Esophagus muscularis mucosa (tissue), 4 donors: ENCODE data around the gene C3orf62. TPM values are rescaled to one million over a fixed set of nuclear protein-coding genes. Genes with fewer than 3 reads are reported as not detected.

Source experiments
- DNase-seq: peaks from one replicate; pipeline ENCODE4 v3.0.0-alpha.2; 2017; ENCODE audit errors: extremely low spot score
- H3K27ac ChIP-seq, 4 donors: fragments of 200-600 bp; sonication (generic); replicated peaks in 1 of 4; 1 replicate in 3 of 4; 2 replicates in 1 of 4; pipeline ENCODE4 v1.5.1; 2016 to 2019; ENCODE audit warnings: mild to moderate bottlenecking in 1 of 4
- H3K27me3 ChIP-seq, 4 donors: fragments of 200-600 bp; sonication (generic); one replicate each; pipeline versions ENCODE4 v1.5.1 to v1.6.0; 2016 to 2019
- H3K36me3 ChIP-seq, 4 donors: fragments of 200-600 bp; sonication (generic); one replicate each; pipeline ENCODE4 v1.5.1; 2016 to 2019
- H3K4me1 ChIP-seq, 4 donors: fragments of 200-600 bp; sonication (generic); one replicate each; pipeline ENCODE4 v1.5.1; 2016 to 2019
- H3K4me3 ChIP-seq, 4 donors: fragments of 200-600 bp; sonication (generic); 1 replicate in 2 of 4; 2 replicates in 2 of 4; pipeline ENCODE4 v1.5.1; 2016 to 2019; ENCODE audit warnings: mild to moderate bottlenecking in 4 of 4, moderate library complexity in 1 of 4
- H3K9me3 ChIP-seq, 4 donors: fragments of 200-600 bp; sonication (generic); 1 replicate in 3 of 4; 2 replicates in 1 of 4; pipeline ENCODE4 v1.5.1; 2016 to 2019
- EP300 ChIP-seq: sonication (generic); formaldehyde crosslinking; IDR thresholded peaks from one replicate; pipeline ENCODE4 v1.6.1; 2017; ENCODE audit warnings: antibody characterized with exemption
- POLR2A ChIP-seq: fragments of 450-650 bp; IDR thresholded peaks from one replicate; pipeline ENCODE4 v1.6.1; 2017; ENCODE audit warnings: antibody characterized with exemption, moderate library complexity, mild to moderate bottlenecking, low read depth
- POLR2AphosphoS5 ChIP-seq, 2 donors: sonication (generic); formaldehyde crosslinking; IDR thresholded peaks; one replicate each; pipeline ENCODE4 v1.6.1; 2017; ENCODE audit warnings: antibody characterized with exemption in 2 of 2
- WGBS: methylation state at CpG from one replicate; pipeline ENCODE4 v1.1.5; 2018; 5-methylcytosine and 5-hydroxymethylcytosine counted together
- intact Hi-C: fragments of 100-400 bp; cut with DNase I; formaldehyde crosslinking; loops from one replicate; pipeline ENCODE4 v1.15.1; 2023
- total RNA-seq, 4 donors: library from RNA; depleted of rRNA; stranded (reverse); fragments of >200 nt; gene quantifications; one replicate each; pipeline versions ENCODE4 v1.1.0 to v1.2.1, GENCODE V29; 2016
- TF ChIP-seq, protein P1 (sequence below), 3 experiments: fragments of 200-600 bp in 2 of 3; fragments of 450-650 bp in 1 of 3; sonication (generic) in 2 of 3; IDR thresholded peaks; one replicate each; pipeline ENCODE4 v1.5.1; 2017 to 2019; ENCODE audit warnings: antibody characterized with exemption in 3 of 3, mild to moderate bottlenecking in 2 of 3, moderate library complexity in 1 of 3

The C3orf62 gene
- total RNA-seq, 4 donors from 2014 or later: 3.1 to 8.7 (median 5.8) TPM

DNA sequence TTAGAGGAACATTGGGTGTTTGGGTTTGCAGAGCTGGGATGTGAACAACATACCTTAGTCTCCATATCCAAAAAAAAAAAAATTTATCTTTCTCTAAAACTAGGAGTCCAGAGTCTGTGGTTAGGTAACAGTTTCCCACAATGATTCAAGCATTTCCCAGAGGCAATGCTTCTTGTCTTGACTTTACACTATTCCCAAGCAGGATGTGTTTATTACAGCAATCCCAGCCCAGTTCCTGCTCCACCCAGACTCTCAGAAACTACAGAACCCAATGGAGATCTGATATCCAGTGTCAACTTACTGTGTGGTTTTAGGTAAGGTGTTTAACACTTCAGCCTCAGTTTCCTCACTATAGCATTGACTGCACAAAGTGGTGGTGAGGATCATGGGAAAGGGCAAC, 2.3 kb upstream of the C3orf62 start:
- intact Hi-C loops: no loop called here
- TF ChIP-seq POLR2AphosphoS5 (IDR thresholded peaks at IDR 0.05) (peak; percentile 24 to 43), POLR2A (no peak), EP300 (no peak)
- TF ChIP-seq, protein P1, sequence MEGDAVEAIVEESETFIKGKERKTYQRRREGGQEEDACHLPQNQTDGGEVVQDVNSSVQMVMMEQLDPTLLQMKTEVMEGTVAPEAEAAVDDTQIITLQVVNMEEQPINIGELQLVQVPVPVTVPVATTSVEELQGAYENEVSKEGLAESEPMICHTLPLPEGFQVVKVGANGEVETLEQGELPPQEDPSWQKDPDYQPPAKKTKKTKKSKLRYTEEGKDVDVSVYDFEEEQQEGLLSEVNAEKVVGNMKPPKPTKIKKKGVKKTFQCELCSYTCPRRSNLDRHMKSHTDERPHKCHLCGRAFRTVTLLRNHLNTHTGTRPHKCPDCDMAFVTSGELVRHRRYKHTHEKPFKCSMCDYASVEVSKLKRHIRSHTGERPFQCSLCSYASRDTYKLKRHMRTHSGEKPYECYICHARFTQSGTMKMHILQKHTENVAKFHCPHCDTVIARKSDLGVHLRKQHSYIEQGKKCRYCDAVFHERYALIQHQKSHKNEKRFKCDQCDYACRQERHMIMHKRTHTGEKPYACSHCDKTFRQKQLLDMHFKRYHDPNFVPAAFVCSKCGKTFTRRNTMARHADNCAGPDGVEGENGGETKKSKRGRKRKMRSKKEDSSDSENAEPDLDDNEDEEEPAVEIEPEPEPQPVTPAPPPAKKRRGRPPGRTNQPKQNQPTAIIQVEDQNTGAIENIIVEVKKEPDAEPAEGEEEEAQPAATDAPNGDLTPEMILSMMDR (IDR thresholded peaks at IDR 0.05): no peak
- peak overlapping the region; percentile 91 to 97 (median 92) for H3K27ac ChIP-seq
- no peaks in the 10 kb centered on the region for H3K9me3 ChIP-seq
- no peak for DNase-seq
- H3K4me1 ChIP-seq: peaks cover 31 to 52% (median 36%) of the 10 kb centered on the region in 4 donors
- H3K36me3 ChIP-seq: peaks cover 13 to 58% (median 50%) of the 10 kb centered on the region in 4 donors
- no peak overlapping the region for H3K4me3 ChIP-seq
- no peaks in the 10 kb centered on the region for H3K27me3 ChIP-seq

DNA sequence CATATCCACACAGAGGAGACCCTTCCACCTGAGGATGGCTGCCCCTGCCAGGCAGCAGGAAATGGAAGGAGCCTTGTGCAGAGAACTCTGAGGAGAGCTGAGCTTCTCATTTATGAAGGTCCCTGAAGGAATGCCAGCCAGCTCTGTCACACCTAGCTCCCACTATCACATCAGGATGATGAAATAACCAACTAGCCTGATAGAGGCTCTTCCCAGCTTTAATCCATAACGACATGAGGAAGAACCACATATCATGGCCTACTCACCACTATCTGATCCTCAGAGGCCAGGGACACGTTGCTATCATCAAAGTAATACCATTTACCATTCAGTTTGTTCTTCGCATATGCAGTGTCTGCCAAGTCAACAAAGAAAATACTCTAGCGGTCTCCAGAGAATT, 1.5 kb upstream of the C3orf62 start:
- Histone ChIP-seq H3K4me1 (peaks cover 31 to 52% (median 38%) of the 10 kb centered on the region in 4 donors), H3K27me3 (no peaks in the 10 kb centered on the region), H3K4me3 (no peak overlapping the region), H3K36me3 (peaks cover 4 to 50% (median 42%) of the 10 kb centered on the region in 4 donors), H3K27ac (peak overlapping the region; percentile 91 to 97 (median 92)), H3K9me3 (no peaks in the 10 kb centered on the region)
- 72% methylated on average over 4 of the region's 4 CpGs for WGBS
- intact Hi-C loops: no loop called here
- DNase-seq: no peak
- no peak for TF ChIP-seq POLR2A
- no peak for TF ChIP-seq EP300
- TF ChIP-seq POLR2AphosphoS5 (IDR thresholded peaks at IDR 0.05): no peak
- TF ChIP-seq, protein P1 (IDR thresholded peaks at IDR 0.05): no peak

DNA sequence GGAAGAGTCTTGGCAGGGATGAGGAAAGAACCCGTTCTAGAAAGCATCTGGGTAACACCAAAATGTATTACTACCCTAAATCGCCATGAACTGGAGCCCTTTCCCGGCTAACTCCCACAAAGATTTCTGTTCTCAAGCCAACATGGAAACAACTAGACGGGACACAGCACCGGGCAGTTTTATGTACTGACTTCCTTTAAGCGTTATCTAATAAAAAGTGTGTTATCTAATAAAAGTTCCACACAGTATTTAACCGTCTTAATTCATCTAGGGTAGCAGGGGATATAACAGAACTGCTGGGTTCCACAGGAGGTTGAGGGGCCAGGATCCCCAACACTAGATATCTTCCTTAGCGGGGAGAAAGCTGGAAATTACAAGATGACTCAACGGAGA, 347 bp upstream of the C3orf62 start:
- Histone ChIP-seq H3K27ac (peak overlapping the region; percentile 91 to 97 (median 92)), H3K36me3 (peaks cover 0 to 40% (median 32%) of the 10 kb centered on the region in 4 donors), H3K9me3 (no peaks in the 10 kb centered on the region), H3K27me3 (no peaks in the 10 kb centered on the region), H3K4me1 (peaks cover 31 to 52% (median 38%) of the 10 kb centered on the region in 4 donors), H3K4me3 (peak overlapping the region; percentile 58 to 61 (median 60))
- no peak for DNase-seq
- no peak for TF ChIP-seq POLR2A
- TF ChIP-seq, protein P1 (IDR thresholded peaks at IDR 0.05): no peak
- no peak for TF ChIP-seq POLR2AphosphoS5 (IDR thresholded peaks at IDR 0.05)
- TF ChIP-seq EP300: no peak
- 17% methylated on average over 9 of the region's 9 CpGs for WGBS
- intact Hi-C loops: loop anchor here (2.0 kb wide), 1 partner anchor 107 kb away; the partner anchor contains the start of gene KLHDC8B

DNA sequence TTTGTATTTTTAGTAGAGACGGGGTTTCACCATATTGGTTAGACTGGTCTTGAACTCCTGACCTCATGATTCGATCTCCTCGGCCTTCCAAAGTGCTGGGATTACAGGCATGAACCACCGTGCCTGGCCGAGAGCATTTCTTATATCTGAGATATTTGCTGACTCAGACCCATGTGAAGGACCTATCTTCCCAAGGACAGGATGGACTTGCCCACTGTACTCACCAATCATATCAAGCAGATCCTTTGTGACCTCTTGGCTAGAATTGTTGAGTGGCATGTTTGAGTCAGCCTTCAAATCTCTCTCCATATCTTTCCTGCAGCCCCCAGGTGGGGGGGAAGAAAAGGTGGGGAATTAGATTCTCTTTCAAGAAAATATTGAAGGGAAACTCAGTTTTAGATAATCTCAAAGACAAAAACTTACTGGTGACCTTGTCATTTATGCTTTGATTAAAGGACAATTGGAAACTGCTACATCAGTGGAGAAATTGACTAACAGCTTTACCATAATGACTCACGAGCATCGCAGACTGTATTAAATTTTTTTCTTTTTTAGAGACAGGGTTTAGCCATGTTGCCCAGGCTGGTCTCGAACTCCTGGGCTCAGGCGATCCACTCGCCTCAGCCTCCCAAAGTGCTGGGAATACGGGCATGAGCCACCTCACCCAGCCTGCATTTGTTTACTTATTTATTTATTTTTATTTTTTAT, 3.1 kb downstream of the C3orf62 start:
- intact Hi-C loops: no loop called here
- Histone ChIP-seq H3K36me3 (peaks cover 0 to 20% (median 10%) of the 10 kb centered on the region in 4 donors), H3K9me3 (no peaks in the 10 kb centered on the region), H3K27me3 (no peaks in the 10 kb centered on the region), H3K4me1 (peaks cover 28 to 56% (median 42%) of the 10 kb centered on the region in 4 donors), H3K4me3 (no peak overlapping the region), H3K27ac (no peak overlapping the region)
- 93% methylated on average over 11 of the region's 11 CpGs for WGBS
- TF ChIP-seq EP300: no peak
- TF ChIP-seq POLR2A: no peak
- TF ChIP-seq, protein P1 (IDR thresholded peaks at IDR 0.05): no peak
- TF ChIP-seq POLR2AphosphoS5 (IDR thresholded peaks at IDR 0.05): peak in 1 of 2 donors; percentile 5
- no peak for DNase-seq
